A673 (cell line): ENCODE measurements around the gene THEM5. TPM values are rescaled to one million over a fixed set of nuclear protein-coding genes. Genes with fewer than 3 reads are reported as not detected.
"Not testable (repeated sequence)": the region's sequence is repeated elsewhere in the genome, so short reads cannot be mapped to it uniquely, and the experiment has no call there.

Experiments
- Bru-seq: library from RNA; stranded (reverse); fragments of 400-500 nt; gene quantifications from one replicate; lab custom pipeline; 2021; lab: Mats Ljungman, UMichigan
- BruChase-seq, 2 experiments: library from RNA; stranded (reverse); fragments of 400-500 nt; gene quantifications; one replicate each; lab custom pipeline; 2021; lab: Mats Ljungman, UMichigan
- BruUV-seq: library from RNA; stranded (reverse); fragments of 400-500 nt; replicated peaks from 2 replicates; lab custom pipeline; 2021; lab: Mats Ljungman, UMichigan
- CTCF ChIA-PET: fragments of 300-600 bp; sonication (Branson Sonifier 250); formaldehyde crosslinking; loops from one replicate; lab custom pipeline; 2022; ENCODE audit warnings: antibody characterized with exemption; lab: Charles Lee
- POLR2A ChIA-PET: fragments of 300-600 bp; sonication (Branson Sonifier 250); formaldehyde crosslinking; loops from one replicate; lab custom pipeline; 2022; ENCODE audit warnings: antibody characterized with exemption; ENCODE audit not compliant: low non-redundant PET; lab: Charles Lee
- DNase-seq: peaks from one replicate; pipeline ENCODE4 v3.0.0-alpha.2; 2015; ENCODE audit warnings: low spot score
- H3K27ac ChIP-seq: fragments of 200-600 bp; sonication (generic); 2 replicates; pipeline ENCODE4 v1.5.1; 2016; ENCODE audit warnings: mixed run types, low read depth, mild to moderate bottlenecking, mixed read lengths, antibody characterized with exemption, low read length; ENCODE audit not compliant: poor library complexity, severe bottlenecking
- H3K27me3 ChIP-seq: fragments of 200-600 bp; sonication (generic); replicated peaks from 2 replicates; pipeline ENCODE4 v1.6.1; 2017; ENCODE audit warnings: mixed run types, low read depth, mild to moderate bottlenecking, mixed read lengths, antibody characterized with exemption, low read length; ENCODE audit not compliant: insufficient read depth, poor library complexity
- H3K36me3 ChIP-seq: fragments of 200-600 bp; sonication (generic); 2 replicates; pipeline ENCODE4 v1.6.1; 2016; ENCODE audit warnings: mixed run types, mild to moderate bottlenecking, mixed read lengths, antibody characterized with exemption, low read length; ENCODE audit not compliant: insufficient read depth, poor library complexity, severe bottlenecking
- H3K4me1 ChIP-seq: fragments of 200-600 bp; sonication (generic); 2 replicates; pipeline ENCODE4 v1.6.1; 2017; ENCODE audit warnings: mixed run types, mild to moderate bottlenecking, mixed read lengths, antibody characterized with exemption, low read length; ENCODE audit not compliant: insufficient read depth, poor library complexity, severe bottlenecking
- H3K4me3 ChIP-seq: fragments of 200-600 bp; sonication (generic); 2 replicates; pipeline ENCODE4 v1.5.1; 2016; ENCODE audit warnings: low read depth, mixed run types, mild to moderate bottlenecking, mixed read lengths, low read length; ENCODE audit not compliant: poor library complexity, severe bottlenecking
- H3K9me3 ChIP-seq: fragments of 200-600 bp; sonication (generic); 2 replicates; pipeline ENCODE4 v1.6.1; 2016; ENCODE audit warnings: mixed run types, low read depth, mild to moderate bottlenecking, mixed read lengths, antibody characterized with exemption, low read length; ENCODE audit not compliant: poor library complexity, severe bottlenecking
- CTCF ChIP-seq: fragments of 300-800, 200-600 bp; sonication (generic); conservative IDR thresholded peaks from 2 replicates; pipeline ENCODE4 v1.5.1; 2017; ENCODE audit warnings: low read depth, mild to moderate bottlenecking, antibody characterized with exemption, low read length, moderate library complexity, mixed read lengths
- EZH2 ChIP-seq: fragments of 200-600 bp; sonication (generic); IDR thresholded peaks from 2 replicates; pipeline ENCODE4 v1.6.1; 2017; ENCODE audit warnings: borderline replicate concordance, low read depth, mild to moderate bottlenecking, mixed read lengths, antibody characterized with exemption, low read length; ENCODE audit not compliant: poor library complexity, severe bottlenecking
- intact Hi-C: fragments of 100-400 bp; cut with micrococcal nuclease; formaldehyde crosslinking; loops from one replicate; pipeline ENCODE4 v1.10.0; 2022; ENCODE audit not compliant: unreplicated experiment
- long read RNA-seq: library from polyadenylated mRNA; stranded (forward); transcript quantifications from one replicate; pipeline ENCODE4 v2.0.0, GENCODE V29; 2022
- total RNA-seq: library from RNA; stranded (reverse); gene quantifications from 2 replicates; pipeline ENCODE4 v1.2.3, GENCODE V29; 2021

THEM5 gene
- not detected in 2 replicates for total RNA-seq
- not detected for Bru-seq, nascent RNA
- BruChase-seq, experiment 1, labeled RNA remaining after a 2-hour chase: not detected
- BruChase-seq, experiment 2, labeled RNA remaining after a 6-hour chase: not detected
- long read RNA-seq: 0 reads

GRCh38 chr1:151853411-151853943 is at the start of gene THEM5:
TSS of gene THEM5 (minus strand) at chr1:151853712. CDS start at chr1:151853565, 147 bp downstream.
- TF ChIP-seq EZH2: no peak
- TF ChIP-seq CTCF: no peak
- ChIA-PET CTCF (no interaction called here), POLR2A (interaction anchor here (0.6 kb wide), 1 partner anchor 21 kb away, joined by 3 read pairs; no protein-coding TSS in a partner anchor)
- intact Hi-C loops: no loop called here
- Histone ChIP-seq H3K4me3 (no peak within 1 kb of the TSS), H3K27me3 (peaks cover 45% of the 10 kb centered on the region), H3K27ac (no peak within 1 kb of the TSS), H3K9me3 (no peaks in the 10 kb centered on the region), H3K36me3 (no peaks in the 10 kb centered on the region), H3K4me1 (no peaks in the 10 kb centered on the region)
- DNase-seq: no peak
- BruUV-seq: no TSS peak

GRCh38 chr1:151902858-151903257 is 49.3 kb upstream of the THEM5 start:
- POLR2A ChIA-PET: no interaction called here
- TF ChIP-seq EZH2: no peak
- no peak for TF ChIP-seq CTCF
- Histone ChIP-seq H3K36me3 (no peaks in the 10 kb centered on the region), H3K4me3 (no peak overlapping the region), H3K9me3 (peaks cover 7% of the 10 kb centered on the region), H3K27me3 (no peaks in the 10 kb centered on the region), H3K27ac (no peak overlapping the region), H3K4me1 (no peaks in the 10 kb centered on the region)
- no peak for DNase-seq
- intact Hi-C loops: no loop called here
- CTCF ChIA-PET: no interaction called here
- BruUV-seq: no TSS peak

GRCh38 chr1:151900804-151901203 is 47.3 kb upstream of the THEM5 start:
- H3K27ac ChIP-seq, H3K36me3 ChIP-seq, POLR2A ChIA-PET, H3K4me3 ChIP-seq, H3K4me1 ChIP-seq, H3K27me3 ChIP-seq, intact Hi-C loops, CTCF ChIA-PET, BruUV-seq, H3K9me3 ChIP-seq, DNase-seq: not testable (repeated sequence)

- Histone ChIP-seq H3K4me3 (no peak overlapping the region), H3K27me3 (no peaks in the 10 kb centered on the region), H3K27ac (no peak overlapping the region), H3K36me3 (no peaks in the 10 kb centered on the region), H3K4me1 (no peaks in the 10 kb centered on the region), H3K9me3 (no peaks in the 10 kb centered on the region)
- intact Hi-C loops: no loop called here
- no peak for DNase-seq
- no TSS peak for BruUV-seq
- TF ChIP-seq CTCF: no peak
- TF ChIP-seq EZH2: no peak
- ChIA-PET POLR2A (no interaction called here), CTCF (no interaction called here)
These were observed 45.0 kb upstream of the THEM5 start for GRCh38 chr1:151898519-151898991.
